ENCODE data around the gene MYO1E. TPM values are rescaled to one million over a fixed set of nuclear protein-coding genes. Genes with fewer than 3 reads are reported as not detected.
A peak's percentile ranks its signal among the peaks of the same experiment; 100 is the strongest.

MYO1E gene
- total RNA-seq, 1 experiment from 2014 or later: 37.5 TPM

DNA sequence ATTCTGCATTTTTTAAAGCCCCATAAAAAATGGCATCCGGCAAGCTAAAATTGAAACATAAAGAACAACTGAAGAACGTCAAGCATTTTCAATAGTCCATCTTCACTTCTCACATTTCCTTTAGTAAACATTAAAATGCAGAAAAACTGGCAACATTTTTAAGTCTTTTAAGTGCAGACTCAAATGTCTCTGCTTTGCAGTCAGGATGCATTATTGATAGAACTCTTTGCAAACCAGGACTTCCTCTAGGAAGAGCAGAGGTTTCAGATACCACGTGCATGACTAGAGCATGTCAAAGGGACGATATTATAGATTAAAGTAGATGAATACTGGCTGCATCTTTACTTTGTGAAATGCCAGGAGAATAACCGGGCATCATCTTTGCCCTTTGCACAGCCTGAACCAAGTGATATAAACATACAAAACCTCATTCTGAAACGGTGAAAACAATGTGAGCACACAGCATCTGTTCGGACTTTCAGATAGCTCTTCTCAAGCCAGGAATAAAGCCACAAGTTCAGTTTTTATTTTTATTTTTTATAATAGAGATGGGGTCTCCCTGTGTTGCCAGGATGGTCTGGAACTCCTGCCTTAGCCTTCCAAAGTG is 101.0 kb downstream of the MYO1E start:
- no peak for DNase-seq (ENCODE audit: extremely low read depth, low read depth)

DNA sequence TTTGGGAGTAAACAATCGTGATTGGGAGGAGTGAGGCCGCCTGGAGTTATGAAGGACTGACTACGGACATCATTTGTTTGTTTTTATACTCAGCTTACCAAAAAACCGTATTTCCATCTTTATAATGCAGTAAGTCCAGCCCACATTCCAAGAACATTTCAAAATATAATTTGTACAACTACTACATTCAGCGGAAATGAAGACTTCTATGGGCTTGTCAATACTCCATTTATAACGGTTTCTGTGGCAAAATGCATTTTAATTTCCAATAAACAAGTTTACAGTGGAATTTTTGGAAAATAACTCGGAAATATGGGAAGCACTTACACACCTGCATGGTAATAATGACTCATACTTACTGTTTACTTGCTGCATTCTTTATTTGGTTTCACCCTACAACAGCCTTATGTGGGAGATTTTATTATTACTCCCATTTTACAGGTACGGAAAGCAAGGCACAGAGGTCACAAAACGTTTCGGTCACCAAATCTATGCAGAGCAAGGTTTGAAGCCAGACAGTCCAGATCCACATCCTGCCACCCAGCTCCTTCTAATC is 103.7 kb downstream of the MYO1E start:
- DNase-seq (ENCODE audit: extremely low read depth, low read depth): no peak

DNA sequence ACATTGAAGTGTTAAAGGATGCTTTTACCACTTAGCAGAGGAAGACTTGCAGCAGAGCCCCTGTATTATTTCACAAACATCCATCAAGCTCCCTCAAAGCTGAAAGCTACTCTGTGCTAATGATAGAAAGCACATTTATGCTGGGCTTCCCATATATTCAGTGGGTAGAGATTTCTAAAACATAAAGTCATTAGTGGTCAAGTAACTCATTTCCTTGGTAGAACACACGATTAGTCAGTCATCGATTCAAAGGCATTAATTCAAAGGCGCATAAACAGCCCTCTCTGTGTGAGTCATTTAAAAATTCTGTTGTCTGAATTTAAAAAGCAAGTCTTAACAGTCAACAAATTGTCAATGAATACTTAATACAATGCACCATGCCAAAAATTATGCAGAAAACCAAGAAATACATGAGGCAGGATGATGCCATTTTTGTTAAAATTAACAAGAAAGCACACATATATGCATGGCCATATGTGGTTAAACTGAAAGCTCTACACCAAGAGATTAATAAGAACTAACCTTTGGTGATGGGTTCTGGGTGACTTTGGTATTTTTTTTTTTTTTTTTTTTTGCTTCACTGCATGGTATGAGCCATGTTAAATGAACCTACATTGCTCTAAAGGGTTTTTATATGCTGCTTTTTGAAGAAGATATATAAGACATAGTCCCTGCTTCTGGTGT is 104.4 kb downstream of the MYO1E start:
- DNase-seq (ENCODE audit: extremely low read depth, low read depth): no peak

DNA sequence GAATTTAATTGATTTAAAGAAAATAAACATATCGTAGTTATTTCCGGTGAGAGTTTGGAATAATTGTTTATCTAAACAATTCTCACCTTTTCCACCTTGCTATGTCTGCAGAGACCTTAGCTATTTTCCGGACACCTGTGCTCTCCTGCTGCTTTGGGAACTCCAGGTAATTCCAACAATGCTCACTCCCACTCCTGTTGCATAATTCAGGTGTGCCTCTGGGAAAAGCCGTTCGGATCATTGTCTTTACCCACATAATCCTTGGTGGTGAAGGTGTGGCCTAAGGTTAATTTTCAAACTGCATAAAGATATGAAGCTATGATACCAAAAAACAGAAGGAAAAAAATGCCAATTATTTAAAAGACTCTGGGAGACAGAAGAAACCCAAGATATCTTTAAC is 106.6 kb downstream of the MYO1E start:
- DNase-seq (ENCODE audit: extremely low read depth, low read depth): no peak

DNA sequence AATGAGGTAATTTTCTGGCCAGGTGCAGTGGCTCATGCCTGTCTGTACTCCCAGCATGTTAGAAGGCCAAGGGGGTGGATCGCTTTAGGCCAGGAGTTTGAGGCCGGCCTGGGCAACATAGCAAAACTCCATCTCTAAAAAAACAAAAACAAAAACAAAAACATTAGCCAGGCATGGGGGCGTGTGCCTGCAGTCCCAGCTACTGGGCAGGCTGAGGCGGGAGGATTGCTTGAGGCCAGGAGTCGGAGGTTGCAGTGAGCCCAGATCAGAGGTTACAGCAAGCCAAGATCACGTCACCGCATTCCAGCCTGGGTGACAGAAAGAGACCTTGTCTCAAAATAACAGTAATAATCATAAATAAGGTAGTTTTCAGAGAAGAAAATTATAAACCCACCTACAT is 110.4 kb downstream of the MYO1E start:
- no peak for DNase-seq (ENCODE audit: extremely low read depth, low read depth)

DNA sequence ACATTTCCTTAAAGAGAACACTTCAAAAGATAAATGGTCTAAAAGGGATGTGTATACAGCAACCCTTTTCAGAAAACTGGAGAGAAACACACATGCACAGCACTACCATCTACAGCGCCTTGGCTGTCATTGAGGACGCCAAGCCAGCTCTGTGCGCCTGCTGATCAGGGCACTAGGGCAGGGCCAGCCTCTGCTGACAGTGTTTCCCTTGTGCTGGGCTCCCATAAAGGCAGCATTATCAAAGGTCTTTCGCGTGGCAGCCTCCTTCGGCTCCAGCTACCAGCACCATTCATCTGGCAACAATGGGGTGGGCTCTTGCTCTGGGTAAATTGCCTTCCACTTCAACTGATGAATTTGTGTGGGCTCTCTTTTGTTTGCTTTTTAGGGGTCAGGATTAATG is 112.6 kb downstream of the MYO1E start:
- no peak for DNase-seq (ENCODE audit: extremely low read depth, low read depth)

DNA sequence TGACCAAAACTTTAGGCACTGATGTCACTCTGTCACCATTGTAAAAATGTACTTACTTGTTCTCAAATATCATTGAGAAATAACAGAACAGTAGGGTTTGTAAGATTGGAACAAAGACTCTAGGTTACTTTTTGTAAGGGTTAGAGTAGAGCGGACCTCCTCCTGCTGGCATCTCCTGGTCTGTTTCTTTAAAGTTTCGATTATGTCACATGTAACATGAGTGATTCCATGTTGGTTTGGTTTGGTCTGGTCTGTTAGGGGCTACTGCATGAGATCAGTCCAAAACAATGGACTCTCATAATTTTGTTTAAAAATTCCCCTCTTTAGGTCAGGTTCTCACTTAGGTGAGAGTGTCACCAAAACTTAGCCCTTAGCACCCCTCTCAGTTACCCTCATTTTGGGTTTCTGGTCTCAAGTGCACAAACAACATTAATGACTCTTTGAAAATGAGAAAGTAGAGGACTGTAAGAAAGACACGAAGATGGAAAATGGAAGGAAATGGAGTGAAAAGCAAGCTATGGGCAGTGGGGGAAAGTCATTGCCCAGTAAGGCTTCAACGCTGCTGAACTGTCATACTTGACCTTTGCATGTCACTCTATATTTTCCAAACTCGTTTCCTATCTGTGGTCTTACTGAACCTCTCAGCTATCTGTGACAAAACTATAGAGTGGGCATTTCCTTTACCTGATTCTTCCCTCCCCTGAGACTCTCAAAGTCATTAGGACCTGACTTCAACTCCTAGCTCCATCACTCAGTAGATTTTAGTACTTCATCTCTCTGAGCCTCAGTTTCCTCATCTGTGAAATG is 113.3 kb downstream of the MYO1E start:
- no peak for DNase-seq (ENCODE audit: extremely low read depth, low read depth)

DNA sequence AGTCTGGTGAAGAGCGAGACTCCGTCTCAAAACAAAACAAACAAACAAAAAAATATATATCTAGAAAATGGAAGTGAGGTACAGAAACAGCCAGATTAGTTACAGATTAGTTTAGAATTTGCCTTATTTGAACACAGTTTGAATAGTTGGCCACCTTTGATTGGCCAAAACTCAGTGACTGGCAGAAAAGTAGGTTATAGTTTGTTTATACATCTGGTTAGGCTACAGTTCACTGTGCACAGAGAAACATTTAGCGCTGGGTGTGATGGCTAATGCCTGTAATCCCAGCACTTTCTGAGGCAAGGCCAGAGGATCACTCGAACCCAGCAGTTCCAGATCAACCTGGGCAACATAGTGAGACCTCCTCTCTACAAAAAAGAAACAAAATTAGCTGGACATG is 114.4 kb downstream of the MYO1E start:
- no peak for DNase-seq (ENCODE audit: extremely low read depth, low read depth)

DNA sequence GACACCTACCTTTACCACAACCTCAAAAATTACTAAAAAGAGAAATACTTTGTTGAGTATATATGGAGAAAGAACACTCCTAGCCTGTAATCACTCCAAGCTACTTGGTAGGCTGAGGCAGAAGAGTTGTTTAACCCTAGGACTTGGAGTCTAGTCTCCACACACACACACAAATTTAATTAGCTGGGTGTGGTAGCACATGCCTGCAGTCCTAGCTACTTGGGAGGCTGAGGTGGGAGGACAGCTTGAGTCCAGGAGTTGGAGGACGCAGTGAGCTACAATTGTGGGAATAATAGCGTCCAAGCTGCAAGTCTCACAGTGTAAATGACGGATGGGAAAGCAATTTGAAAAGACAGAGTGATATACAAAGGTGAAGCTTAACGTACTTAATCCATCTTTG is 115.5 kb downstream of the MYO1E start:
- no peak for DNase-seq (ENCODE audit: extremely low read depth, low read depth)

DNA sequence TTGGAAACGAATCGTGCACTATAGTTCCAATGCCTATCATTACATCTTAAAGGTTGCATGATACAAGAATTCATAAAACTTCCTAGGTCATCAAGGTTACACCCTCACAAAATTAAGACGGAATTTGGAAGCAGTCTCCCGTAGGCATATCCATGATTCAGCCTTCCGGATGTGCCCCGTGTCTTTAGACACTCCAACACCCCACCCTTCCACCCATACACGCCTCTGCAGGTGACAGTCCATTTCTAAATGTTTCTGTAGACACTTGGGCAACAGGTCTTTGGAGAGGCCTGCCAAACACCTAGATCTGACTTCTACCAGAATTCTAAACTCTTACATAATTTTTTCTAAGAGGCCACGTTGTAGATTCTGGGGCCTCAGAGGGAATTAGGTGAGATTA is 116.2 kb downstream of the MYO1E start:
- no peak for DNase-seq (ENCODE audit: extremely low read depth, low read depth)

DNA sequence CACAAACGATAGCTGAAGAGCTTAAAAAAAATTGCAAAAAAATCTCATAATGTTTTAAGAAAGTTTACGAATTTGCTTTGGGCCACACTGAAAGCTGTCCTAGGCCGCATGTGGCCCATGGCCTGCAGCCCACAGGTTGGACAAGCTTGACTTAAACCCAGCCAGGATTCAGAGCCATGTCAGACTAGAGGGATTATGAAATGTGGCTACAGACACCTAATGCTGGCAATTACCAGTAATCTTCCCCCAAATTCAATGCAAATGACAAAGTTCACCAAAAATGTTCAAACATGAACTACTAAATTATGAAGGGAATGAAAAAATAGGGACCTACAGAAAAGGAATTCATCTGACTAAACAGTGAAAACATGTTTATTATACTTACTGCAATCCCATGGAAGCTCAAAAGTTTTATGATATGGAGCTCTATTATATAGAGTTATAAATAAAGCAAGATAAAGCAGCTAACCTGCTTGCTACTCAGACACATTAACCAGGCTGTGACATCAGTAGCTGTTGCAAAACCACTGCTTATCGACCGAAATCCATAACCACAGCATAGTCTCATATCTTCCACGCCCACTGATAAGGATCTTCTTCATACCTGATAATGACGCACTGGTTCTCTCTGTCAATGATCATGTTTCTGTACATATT is 116.9 kb downstream of the MYO1E start:
- DNase-seq (ENCODE audit: extremely low read depth, low read depth): peak; percentile 26

DNA sequence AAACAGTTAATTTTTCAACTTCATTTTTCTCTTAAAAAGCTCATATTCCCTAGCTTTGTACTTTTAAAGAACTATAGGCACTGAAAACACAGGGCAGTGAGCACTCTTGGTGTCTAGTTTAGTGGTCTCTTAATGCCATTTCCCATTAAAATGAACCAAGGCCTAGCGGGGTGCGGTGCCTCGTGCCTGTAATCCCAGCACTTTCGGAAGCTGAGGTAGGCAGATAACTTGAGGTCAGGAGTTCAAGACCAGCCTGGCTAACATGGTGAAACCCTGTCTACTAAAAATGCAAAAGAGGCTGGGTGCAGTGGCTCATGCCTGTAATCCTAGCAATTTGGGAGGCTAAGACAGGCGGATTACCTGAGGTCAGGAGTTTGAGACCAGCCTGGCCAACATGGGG is 120.5 kb downstream of the MYO1E start:
- DNase-seq (ENCODE audit: extremely low read depth, low read depth): no peak

DNA sequence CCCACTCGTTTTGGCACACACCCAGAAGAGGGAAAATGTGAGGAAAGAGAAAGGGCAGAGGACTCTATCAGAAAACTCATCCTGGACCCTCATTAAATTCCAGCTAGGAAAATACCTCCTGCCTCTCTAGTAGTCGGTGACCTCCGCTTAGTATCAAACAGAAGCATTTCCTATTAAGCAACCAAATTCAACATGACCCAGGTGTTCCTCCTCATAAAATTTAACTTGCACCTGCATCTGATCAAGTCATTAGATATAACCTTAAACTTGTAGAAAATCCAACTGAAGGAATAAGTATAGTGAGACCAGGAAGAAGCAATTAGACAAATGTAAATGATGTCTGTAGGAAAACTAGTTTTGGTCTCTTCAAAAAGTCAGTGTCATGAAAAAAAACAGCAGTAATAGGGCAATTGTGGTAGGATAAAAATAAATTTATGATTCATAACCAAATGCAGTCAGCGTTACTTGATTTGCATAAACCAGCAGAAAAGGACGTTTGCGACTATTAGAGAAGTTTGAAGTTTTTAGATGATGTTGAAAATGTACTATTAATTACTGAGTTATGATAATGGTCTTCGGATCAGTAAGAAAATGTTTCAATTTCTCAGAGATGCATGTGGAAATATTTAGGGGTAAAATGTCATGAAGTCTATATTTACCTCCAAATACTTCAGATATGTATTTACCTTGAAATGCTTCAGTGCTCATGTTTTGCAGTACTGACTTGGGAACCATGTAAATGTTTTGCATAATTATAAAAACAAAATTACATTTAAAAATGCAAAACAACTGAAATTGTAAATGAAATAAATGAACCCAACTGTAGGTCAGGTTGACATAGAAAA is 121.4 kb downstream of the MYO1E start:
- DNase-seq (ENCODE audit: extremely low read depth, low read depth): no peak

DNA sequence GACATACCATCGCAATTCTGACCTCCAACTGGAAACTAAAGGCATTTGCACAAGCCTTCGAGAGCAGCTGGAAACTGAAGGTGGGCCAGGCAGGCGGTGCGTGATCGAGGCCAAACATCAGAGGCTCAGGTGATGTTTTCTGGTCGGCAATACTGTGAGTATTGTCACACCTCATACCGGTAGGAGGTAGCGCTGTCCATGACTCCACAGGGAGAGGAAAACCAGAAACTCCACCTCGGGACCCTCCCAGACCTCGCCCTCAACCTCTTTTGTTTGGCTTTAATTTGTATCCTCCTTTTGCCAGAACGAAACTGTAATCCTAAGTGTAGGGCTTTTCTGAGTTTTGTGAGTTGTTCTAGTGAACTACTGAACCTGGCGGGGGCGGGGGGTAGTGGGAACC is 122.4 kb downstream of the MYO1E start:
- DNase-seq (ENCODE audit: extremely low read depth, low read depth): no peak

DNA sequence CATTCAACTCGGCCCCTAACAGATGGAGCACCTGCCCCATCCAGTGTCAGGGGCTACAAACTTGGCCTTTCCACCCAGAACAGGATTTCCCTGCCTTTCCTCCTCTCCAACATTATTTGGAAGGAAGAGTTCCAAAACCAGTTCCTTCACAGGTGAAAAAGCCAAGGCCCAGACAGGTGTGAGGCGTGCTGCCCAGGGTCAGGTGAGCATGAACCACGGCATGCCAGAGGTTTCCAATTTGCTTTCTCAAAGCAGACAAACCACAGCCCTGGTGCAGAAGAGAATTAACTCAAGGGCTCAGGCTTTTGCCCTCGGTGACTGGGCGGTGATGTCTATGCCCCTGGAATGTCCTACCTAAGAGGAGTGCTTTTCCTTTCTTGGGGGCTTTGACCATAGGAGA is 122.9 kb downstream of the MYO1E start:
- no peak for DNase-seq (ENCODE audit: extremely low read depth, low read depth)

DNA sequence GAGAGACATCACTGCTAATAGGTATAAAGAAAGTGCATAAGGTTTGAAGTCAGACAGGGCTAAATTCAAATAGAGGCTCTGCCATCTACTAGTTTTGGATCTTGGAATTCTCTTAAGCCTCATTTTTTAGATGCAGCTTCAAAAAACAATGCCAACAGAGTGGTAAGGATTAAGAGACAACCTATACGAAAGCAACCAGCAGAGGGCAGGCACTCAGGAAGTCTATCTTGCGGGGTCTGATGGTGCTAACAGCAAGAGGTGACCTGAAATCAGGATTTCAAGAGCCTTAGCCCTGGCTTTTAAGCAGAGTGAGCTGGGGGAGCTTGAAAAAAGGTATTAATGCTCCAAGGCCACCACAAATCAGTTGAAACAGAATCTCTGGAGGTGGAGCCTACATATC is 125.3 kb downstream of the MYO1E start:
- peak; percentile 56 for DNase-seq (ENCODE audit: extremely low read depth, low read depth)

DNA sequence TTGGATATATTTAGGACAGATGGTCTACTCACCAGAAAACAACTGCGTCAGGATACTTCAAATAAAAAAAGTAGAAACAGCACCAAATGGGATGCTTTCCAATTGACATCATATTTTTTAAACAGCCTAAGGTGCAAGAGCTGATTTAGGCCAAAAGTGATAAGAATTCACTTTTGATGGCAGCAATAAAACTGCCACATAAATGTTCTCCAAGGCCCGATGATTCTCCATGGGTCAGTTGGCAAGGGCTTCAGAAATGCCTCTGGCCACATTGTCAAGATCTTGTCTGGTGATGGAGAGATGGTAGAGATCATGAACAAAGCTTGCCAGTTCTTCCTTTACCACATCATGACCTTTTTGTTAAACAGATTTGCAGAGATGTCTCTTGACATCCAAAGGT is 127.1 kb downstream of the MYO1E start:
- DNase-seq (ENCODE audit: extremely low read depth, low read depth): no peak

DNA sequence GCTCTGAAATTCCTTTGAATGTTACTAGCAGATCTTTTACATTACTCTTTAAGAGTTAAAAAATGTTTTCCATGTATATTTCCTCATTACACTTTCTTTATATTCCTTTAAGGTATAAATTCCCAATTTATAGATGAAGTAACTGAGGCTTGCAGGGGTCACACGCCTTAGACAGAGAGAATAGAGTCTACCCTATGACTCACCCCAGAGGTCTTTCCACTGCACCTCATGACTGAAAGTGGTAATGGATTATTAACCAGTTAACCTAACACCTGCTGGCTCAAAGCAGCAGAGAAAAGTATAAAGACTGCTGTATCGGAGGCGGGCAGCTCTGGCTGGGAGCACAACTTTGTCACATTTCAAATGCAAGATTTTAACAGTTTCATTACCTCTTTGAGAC is 128.3 kb downstream of the MYO1E start:
- no peak for DNase-seq (ENCODE audit: extremely low read depth, low read depth)

DNA sequence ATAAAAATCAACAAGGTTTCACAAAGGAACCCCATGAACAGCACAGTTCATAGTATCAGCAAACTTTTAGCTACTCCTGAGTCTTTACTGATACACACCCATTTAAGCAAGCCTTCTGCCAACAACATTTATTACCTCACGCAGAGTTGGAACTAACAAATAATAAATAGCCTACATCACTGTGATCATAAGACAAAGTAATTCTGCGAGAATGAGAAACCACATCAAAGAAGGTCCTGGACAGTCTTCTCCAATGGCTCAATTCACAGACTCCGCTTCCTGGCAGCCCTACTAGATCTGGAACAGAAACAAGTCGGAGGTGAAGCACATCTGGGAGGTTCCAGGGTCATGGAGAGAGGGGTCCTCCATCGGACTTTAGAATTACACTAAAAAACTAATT is 129.0 kb downstream of the MYO1E start:
- no peak for DNase-seq (ENCODE audit: extremely low read depth, low read depth)

DNA sequence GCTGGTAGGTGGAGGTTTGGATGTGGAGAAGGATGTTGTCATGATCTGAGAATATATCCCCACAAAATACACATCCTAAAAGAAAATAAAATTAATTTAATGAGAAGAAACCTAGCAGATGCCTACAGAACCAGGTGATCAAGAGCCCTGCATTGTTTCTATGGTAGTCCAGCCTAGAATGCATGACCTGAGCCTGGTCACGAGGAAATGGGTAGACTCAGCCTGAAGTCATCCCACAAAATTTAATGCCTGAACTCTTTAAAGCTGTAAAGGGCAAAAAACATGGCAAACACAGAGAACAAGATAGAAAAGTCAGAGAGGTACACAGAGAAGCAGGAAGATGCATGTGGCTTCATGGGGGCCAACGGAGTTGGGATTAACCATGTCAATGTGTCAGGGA is 130.0 kb downstream of the MYO1E start:
- DNase-seq (ENCODE audit: extremely low read depth, low read depth): no peak
